ENCODE measurements around the gene SLC22A15.

SLC22A15 gene

DNA sequence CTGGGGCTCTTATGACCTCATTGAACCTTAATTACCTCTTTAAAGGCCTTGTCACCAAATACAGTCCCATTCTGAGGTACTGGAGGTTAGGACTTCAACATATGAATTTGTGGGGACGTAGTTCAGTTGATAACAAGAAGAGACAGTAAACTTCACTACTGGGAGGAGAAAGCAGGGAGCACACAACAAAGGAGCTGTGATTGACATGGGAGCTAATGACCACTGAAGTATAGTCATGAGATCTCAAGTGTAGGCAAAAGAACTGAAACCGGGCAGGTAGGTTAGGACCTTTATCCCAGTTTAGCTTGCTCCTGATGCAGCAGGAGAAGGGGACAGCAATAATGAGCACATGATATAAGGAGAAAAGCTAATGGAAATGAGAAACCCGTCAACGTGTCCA lies 123.1 kb downstream of the SLC22A15 start:
- no peak for DNase-seq (ENCODE audit: low read depth in 1 of 2, low spot score in 1 of 2)
- no peak overlapping the region for H3K4me3 ChIP-seq (replicated peaks; ENCODE audit: insufficient read depth, low read length)

DNA sequence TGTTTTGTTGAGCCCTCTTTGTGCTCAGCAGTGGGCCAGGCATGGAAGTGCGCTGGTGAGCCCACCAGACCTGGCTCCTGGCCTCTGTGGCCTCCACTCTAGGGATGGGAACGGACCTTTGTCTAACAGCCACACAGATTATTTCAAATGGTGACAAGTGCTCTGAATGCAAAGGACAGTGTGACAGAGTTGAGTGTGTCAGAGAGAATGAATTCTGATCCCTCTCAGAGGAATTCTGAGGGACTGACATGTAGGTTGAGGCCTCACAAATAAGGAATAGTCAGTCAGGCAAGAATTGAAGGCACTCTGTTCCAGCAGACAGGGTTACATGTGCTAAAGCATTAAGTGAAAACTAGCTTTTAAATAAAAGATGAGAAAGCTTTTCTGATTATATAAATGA lies 123.6 kb downstream of the SLC22A15 start:
- TF ChIP-seq SPI1 (IDR thresholded peaks at IDR 0.05; ENCODE audit: borderline replicate concordance, low read depth) (no peak), POLR2AphosphoS5 (IDR thresholded peaks at IDR 0.05; ENCODE audit: low read depth) (no peak), CTCF (IDR thresholded peaks at IDR 0.05; ENCODE audit: insufficient read depth, low read length) (no peak), GABPA (IDR thresholded peaks at IDR 0.05; ENCODE audit: low read depth) (no peak)
- TF ChIP-seq, protein P1, sequence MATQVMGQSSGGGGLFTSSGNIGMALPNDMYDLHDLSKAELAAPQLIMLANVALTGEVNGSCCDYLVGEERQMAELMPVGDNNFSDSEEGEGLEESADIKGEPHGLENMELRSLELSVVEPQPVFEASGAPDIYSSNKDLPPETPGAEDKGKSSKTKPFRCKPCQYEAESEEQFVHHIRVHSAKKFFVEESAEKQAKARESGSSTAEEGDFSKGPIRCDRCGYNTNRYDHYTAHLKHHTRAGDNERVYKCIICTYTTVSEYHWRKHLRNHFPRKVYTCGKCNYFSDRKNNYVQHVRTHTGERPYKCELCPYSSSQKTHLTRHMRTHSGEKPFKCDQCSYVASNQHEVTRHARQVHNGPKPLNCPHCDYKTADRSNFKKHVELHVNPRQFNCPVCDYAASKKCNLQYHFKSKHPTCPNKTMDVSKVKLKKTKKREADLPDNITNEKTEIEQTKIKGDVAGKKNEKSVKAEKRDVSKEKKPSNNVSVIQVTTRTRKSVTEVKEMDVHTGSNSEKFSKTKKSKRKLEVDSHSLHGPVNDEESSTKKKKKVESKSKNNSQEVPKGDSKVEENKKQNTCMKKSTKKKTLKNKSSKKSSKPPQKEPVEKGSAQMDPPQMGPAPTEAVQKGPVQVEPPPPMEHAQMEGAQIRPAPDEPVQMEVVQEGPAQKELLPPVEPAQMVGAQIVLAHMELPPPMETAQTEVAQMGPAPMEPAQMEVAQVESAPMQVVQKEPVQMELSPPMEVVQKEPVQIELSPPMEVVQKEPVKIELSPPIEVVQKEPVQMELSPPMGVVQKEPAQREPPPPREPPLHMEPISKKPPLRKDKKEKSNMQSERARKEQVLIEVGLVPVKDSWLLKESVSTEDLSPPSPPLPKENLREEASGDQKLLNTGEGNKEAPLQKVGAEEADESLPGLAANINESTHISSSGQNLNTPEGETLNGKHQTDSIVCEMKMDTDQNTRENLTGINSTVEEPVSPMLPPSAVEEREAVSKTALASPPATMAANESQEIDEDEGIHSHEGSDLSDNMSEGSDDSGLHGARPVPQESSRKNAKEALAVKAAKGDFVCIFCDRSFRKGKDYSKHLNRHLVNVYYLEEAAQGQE (IDR thresholded peaks at IDR 0.05; ENCODE audit: insufficient replicate concordance, low read depth) = no peak
- DNase-seq (ENCODE audit: low read depth in 1 of 2, low spot score in 1 of 2) = no peak
- no peaks in the 10 kb centered on the region for H3K27me3 ChIP-seq (ENCODE audit: insufficient read depth, poor library complexity, severe bottlenecking)
- no peak overlapping the region for H3K4me3 ChIP-seq (replicated peaks; ENCODE audit: insufficient read depth, low read length)
- H3K27ac ChIP-seq (replicated peaks) = no peak overlapping the region

More for the DNA sequence above, 123.1 kb downstream of the SLC22A15 start:
- TF ChIP-seq SPI1 (IDR thresholded peaks at IDR 0.05; ENCODE audit: borderline replicate concordance, low read depth) (no peak), POLR2AphosphoS5 (IDR thresholded peaks at IDR 0.05; ENCODE audit: low read depth) (no peak), CTCF (IDR thresholded peaks at IDR 0.05; ENCODE audit: insufficient read depth, low read length) (no peak), GABPA (IDR thresholded peaks at IDR 0.05; ENCODE audit: low read depth) (no peak)
- TF ChIP-seq, protein P1 (IDR thresholded peaks at IDR 0.05; ENCODE audit: insufficient replicate concordance, low read depth) = no peak
- Histone ChIP-seq H3K27ac (replicated peaks) (no peak overlapping the region), H3K27me3 (ENCODE audit: insufficient read depth, poor library complexity, severe bottlenecking) (no peaks in the 10 kb centered on the region)

DNA sequence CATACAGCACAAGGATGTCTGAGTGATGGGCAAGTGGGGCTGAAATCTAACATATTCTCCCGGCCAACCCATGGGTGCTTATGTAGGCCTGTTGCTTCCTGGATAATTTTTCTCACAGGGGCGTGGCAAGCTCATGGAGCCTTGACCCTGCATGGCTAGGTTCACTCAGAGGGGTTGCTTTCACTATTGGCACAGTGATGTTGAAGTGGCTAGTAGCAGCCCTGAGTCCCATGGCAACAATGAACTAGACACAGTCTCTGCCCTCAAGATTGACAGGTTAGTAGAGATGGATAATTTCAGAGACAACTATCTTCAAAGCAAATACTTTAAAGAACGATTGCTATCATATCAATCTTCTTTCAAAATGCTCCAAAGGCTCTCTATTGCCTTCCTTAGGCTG lies 128.4 kb downstream of the SLC22A15 start:
- no peak for DNase-seq (ENCODE audit: low read depth in 1 of 2, low spot score in 1 of 2)
- Histone ChIP-seq H3K4me3 (replicated peaks; ENCODE audit: insufficient read depth, low read length) (no peak overlapping the region), H3K27me3 (ENCODE audit: insufficient read depth, poor library complexity, severe bottlenecking) (no peaks in the 10 kb centered on the region), H3K27ac (replicated peaks) (no peak overlapping the region)
- TF ChIP-seq, protein P1 (IDR thresholded peaks at IDR 0.05; ENCODE audit: insufficient replicate concordance, low read depth) = no peak
- no peak for TF ChIP-seq GABPA (IDR thresholded peaks at IDR 0.05; ENCODE audit: low read depth)

DNA sequence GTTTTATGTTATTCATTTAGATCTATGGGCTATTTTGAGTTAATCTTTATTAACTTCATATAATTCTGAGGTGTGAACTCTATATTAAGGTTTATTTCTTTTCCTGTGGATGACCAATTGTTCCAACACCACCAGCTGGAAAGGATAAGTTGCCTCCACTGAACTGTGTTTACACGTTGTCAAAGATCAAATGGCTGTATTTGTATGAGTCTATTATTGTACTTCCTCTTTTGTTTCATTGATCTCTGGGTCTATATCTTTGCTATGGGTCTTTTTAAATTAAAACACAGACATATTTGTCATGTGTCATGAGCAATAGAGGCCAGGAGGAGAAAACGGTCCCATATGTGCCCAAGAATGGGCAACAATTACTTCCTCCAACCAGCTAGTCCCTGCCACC lies 129.7 kb downstream of the SLC22A15 start:
- no peak for DNase-seq (ENCODE audit: low read depth in 1 of 2, low spot score in 1 of 2)
- Histone ChIP-seq H3K4me3 (replicated peaks; ENCODE audit: insufficient read depth, low read length) (no peak overlapping the region), H3K27ac (replicated peaks) (no peak overlapping the region), H3K27me3 (ENCODE audit: insufficient read depth, poor library complexity, severe bottlenecking) (no peaks in the 10 kb centered on the region)
- TF ChIP-seq GABPA (IDR thresholded peaks at IDR 0.05; ENCODE audit: low read depth) (no peak), CTCF (IDR thresholded peaks at IDR 0.05; ENCODE audit: insufficient read depth, low read length) (no peak), POLR2AphosphoS5 (IDR thresholded peaks at IDR 0.05; ENCODE audit: low read depth) (no peak)

Data from HL-60 (cell line).